Thoracic aorta (tissue), 2 donors: ENCODE data around the gene TSPAN12. TPM values are rescaled to one million over a fixed set of nuclear protein-coding genes. Genes with fewer than 3 reads are reported as not detected.
A peak's percentile ranks its signal among the peaks of the same experiment; 100 is the strongest.

Experiments
- ATAC-seq: fragments of 150-250 bp; one replicate; pipeline ENCODE4 v1.8.0; 2017; ENCODE audit warnings: low read depth; ENCODE audit not compliant: insufficient number of reproducible peaks, low FRiP score
- DNase-seq: peaks from one replicate; pipeline ENCODE4 v3.0.0-alpha.2; 2020; ENCODE audit warnings: low spot score
- H3K27ac ChIP-seq, 2 donors: fragments of 200-600 bp; sonication (generic); 1 replicate in 1 of 2; 2 replicates in 1 of 2; pipeline ENCODE4 v1.5.1; 2016; ENCODE audit warnings: mild to moderate bottlenecking in 2 of 2, moderate library complexity in 2 of 2
- H3K27me3 ChIP-seq: fragments of 200-600 bp; sonication (generic); replicated peaks from 2 replicates; pipeline ENCODE4 v1.6.0; 2016; ENCODE audit warnings: mild to moderate bottlenecking; ENCODE audit not compliant: insufficient read depth
- H3K36me3 ChIP-seq: fragments of 200-600 bp; sonication (generic); one replicate; pipeline ENCODE4 v1.5.1; 2016
- H3K4me1 ChIP-seq, 2 donors: fragments of 200-600 bp; sonication (generic); 1 replicate in 1 of 2; 2 replicates in 1 of 2; pipeline versions ENCODE4 v1.5.1 to v1.6.0; 2016; ENCODE audit warnings: low read depth in 2 of 2, mild to moderate bottlenecking in 1 of 2; ENCODE audit not compliant: control insufficient read depth in 1 of 2
- H3K4me3 ChIP-seq: fragments of 200-600 bp; sonication (generic); 2 replicates; pipeline ENCODE4 v1.5.1; 2016; ENCODE audit warnings: mild to moderate bottlenecking
- H3K9me3 ChIP-seq: fragments of 200-600 bp; sonication (generic); 2 replicates; pipeline ENCODE4 v1.5.1; 2016
- total RNA-seq, 2 donors: library from RNA; depleted of rRNA; stranded (reverse); fragments of >200 nt; gene quantifications; one replicate each; pipeline versions ENCODE4 v1.1.0 to v1.2.3, GENCODE V29; 2016
- TF ChIP-seq, protein P1 (sequence below): fragments of 200-600 bp; sonication (generic); IDR thresholded peaks from one replicate; pipeline ENCODE4 v1.5.1; 2019; ENCODE audit warnings: antibody characterized with exemption

TSPAN12 gene
- total RNA-seq, 2 donors from 2014 or later, result 10.8 to 12.6 TPM

DNA sequence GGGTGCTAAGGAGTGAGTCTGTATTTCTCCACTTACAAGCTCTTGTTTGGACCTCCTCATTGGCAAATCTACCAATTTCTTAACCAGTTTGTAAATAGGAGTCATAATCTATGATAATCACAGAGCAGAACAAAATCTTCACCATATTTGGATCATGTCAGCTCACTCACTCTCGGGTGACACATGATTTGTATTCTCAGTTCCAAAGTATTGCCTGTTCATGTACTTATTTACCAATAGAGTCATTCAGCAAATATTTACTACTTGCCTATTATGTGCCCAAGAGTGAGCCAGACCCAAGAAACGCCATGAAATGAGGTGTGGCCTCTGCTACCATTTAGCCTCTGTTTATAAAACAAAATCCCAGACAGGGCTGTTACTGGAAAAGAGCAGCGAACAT lies 114.8 kb downstream of the TSPAN12 start:
- no peak overlapping the region for H3K4me3 ChIP-seq
- H3K36me3 ChIP-seq, result no peaks in the 10 kb centered on the region
- no peak overlapping the region for H3K27ac ChIP-seq
- ATAC-seq (no peak), DNase-seq (no peak)
- no peaks in the 10 kb centered on the region for H3K27me3 ChIP-seq
- no peaks in the 10 kb centered on the region for H3K4me1 ChIP-seq
- no peaks in the 10 kb centered on the region for H3K9me3 ChIP-seq
- TF ChIP-seq, protein P1, sequence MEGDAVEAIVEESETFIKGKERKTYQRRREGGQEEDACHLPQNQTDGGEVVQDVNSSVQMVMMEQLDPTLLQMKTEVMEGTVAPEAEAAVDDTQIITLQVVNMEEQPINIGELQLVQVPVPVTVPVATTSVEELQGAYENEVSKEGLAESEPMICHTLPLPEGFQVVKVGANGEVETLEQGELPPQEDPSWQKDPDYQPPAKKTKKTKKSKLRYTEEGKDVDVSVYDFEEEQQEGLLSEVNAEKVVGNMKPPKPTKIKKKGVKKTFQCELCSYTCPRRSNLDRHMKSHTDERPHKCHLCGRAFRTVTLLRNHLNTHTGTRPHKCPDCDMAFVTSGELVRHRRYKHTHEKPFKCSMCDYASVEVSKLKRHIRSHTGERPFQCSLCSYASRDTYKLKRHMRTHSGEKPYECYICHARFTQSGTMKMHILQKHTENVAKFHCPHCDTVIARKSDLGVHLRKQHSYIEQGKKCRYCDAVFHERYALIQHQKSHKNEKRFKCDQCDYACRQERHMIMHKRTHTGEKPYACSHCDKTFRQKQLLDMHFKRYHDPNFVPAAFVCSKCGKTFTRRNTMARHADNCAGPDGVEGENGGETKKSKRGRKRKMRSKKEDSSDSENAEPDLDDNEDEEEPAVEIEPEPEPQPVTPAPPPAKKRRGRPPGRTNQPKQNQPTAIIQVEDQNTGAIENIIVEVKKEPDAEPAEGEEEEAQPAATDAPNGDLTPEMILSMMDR, result no peak

DNA sequence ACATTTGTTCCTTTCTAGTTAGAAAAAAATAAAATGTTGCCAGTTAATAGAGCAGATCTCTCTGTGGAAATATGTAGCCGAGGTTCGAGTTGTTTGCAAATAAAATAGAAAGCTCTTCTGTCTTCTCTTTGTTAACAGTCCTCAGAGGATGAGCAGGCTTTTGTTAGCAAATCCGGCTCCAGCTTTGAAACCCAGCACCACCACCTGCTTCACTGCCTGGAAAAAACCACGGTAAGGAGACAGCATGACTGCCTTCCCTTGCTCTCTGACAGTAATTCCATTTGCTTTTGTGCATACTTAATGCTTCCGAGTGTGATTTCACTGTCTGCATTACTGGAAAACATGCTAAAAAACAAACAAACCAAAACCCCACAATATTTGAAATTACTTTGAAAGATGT lies 115.6 kb downstream of the TSPAN12 start:
- TF ChIP-seq, protein P1, result no peak
- H3K9me3 ChIP-seq, result no peaks in the 10 kb centered on the region

DNA sequence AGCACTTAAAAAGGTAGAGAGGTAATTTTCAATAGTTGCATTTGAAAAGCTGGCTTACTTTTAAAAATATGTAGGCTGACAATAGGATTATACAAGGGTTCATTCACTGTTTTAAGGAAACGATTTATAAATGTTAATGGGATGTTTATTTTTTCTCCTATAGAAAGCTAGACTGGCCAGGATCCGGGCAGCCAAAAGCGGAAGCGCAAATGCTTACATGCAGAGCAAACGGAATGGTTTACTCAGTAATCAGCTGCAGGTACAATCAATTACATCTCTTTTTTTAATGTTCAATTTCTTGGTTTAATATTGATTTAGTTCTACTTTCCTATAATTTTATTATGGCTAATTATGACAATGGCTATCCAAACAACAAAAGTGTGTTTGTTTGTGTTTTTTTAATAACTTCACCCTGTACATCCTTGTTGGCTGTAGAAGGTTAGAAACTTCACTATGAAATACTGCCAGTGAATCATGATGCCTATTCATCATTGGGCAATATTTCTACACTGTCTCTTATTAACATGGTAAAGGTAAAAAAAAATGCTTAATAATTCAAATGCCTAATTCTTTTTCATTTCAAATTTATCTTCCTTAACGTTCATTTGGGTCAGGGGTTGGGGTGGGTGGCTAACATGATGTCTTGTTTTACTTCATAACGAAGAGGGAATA lies 116.4 kb downstream of the TSPAN12 start:
- no peak overlapping the region for H3K4me3 ChIP-seq

More for the DNA sequence above, 115.6 kb downstream of the TSPAN12 start:
- Histone ChIP-seq H3K27me3 (no peaks in the 10 kb centered on the region), H3K36me3 (no peaks in the 10 kb centered on the region), H3K27ac (no peak overlapping the region), H3K4me3 (no peak overlapping the region), H3K4me1 (no peaks in the 10 kb centered on the region)
- ATAC-seq (no peak), DNase-seq (no peak)

DNA sequence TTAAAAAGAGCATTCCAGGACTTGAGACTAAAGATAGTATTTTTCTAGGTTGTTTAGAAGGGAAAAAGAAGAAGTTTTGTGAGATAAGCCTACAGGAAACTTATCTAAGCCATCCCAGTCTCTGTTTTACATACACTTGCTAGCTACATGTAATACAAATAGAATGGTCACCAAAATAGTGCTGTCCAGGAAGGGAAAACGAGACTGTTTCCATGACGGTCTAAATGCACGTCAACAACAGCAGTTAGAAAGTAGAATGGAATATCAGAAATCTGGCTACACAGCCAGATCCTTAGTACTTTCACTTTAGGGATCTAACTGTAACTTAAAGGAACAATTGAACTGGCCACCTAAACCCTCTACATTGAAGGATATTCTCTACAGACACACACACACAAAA lies 117.6 kb downstream of the TSPAN12 start:
- DNase-seq (no peak), ATAC-seq (no peak)
- peak overlapping the region; percentile 31 for H3K4me3 ChIP-seq
- no peaks in the 10 kb centered on the region for H3K9me3 ChIP-seq
- no peaks in the 10 kb centered on the region for H3K27me3 ChIP-seq
- no peak overlapping the region for H3K27ac ChIP-seq
- TF ChIP-seq, protein P1, result no peak
- no peaks in the 10 kb centered on the region for H3K4me1 ChIP-seq
- H3K36me3 ChIP-seq, result no peaks in the 10 kb centered on the region

More for the DNA sequence above, 116.4 kb downstream of the TSPAN12 start:
- DNase-seq, result no peak
- TF ChIP-seq, protein P1, result no peak
- H3K27ac ChIP-seq, result no peak overlapping the region
- H3K4me1 ChIP-seq, result no peaks in the 10 kb centered on the region
- H3K36me3 ChIP-seq, result no peaks in the 10 kb centered on the region
- no peaks in the 10 kb centered on the region for H3K27me3 ChIP-seq
- no peak for ATAC-seq
- H3K9me3 ChIP-seq, result no peaks in the 10 kb centered on the region

DNA sequence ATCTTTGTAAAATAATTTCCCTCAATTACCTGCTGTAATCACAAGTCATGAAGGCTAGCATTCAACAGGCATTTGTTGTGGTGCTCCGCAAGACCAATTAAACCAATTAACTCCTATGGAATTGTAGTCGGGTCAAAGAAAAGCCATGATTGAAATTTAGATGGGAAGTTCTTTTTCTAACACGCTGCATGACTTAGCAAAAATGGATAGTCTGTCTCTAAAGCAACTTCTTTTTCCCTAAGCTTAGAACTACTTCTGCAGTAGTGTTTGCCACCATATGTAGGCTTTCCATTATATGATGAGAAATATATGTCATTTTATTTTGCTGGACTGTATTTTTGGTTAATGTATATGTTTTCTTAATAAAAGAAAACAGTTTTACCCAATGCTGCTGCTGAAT lies 119.1 kb downstream of the TSPAN12 start:
- TF ChIP-seq, protein P1, result no peak
- H3K27me3 ChIP-seq, result no peaks in the 10 kb centered on the region

More for the DNA sequence above, 119.1 kb downstream of the TSPAN12 start:
- Histone ChIP-seq H3K36me3 (no peaks in the 10 kb centered on the region), H3K9me3 (no peaks in the 10 kb centered on the region), H3K4me1 (no peaks in the 10 kb centered on the region), H3K27ac (no peak overlapping the region), H3K4me3 (no peak overlapping the region)
- DNase-seq (no peak), ATAC-seq (no peak)

Other genes with a start within 250 kb of the TSPAN12 start
- gene ING3, start 92.6 kb upstream of the TSPAN12 start, total RNA-seq, result 10 to 100 TPM; 12.3 to 21.2 TPM
- gene CPED1, start 130.6 kb upstream of the TSPAN12 start, total RNA-seq, result 100 to 1,000 TPM in 1 of 2 donors, 10 to 100 TPM in 1; 77.4 to 126 TPM